Esophagus muscularis mucosa (tissue), 4 donors: ENCODE results near the gene MYH14.

Experiments used
- EP300 ChIP-seq: sonication (generic); formaldehyde crosslinking; IDR thresholded peaks from one replicate; pipeline ENCODE4 v1.6.1; 2017; ENCODE audit warnings: antibody characterized with exemption
- POLR2AphosphoS5 ChIP-seq, 2 donors: sonication (generic); formaldehyde crosslinking; IDR thresholded peaks; one replicate each; pipeline ENCODE4 v1.6.1; 2017; ENCODE audit warnings: antibody characterized with exemption in 2 of 2
- TF ChIP-seq, protein P1 (sequence below), 3 experiments: fragments of 200-600 bp in 2 of 3; fragments of 450-650 bp in 1 of 3; sonication (generic) in 2 of 3; IDR thresholded peaks; one replicate each; pipeline ENCODE4 v1.5.1; 2017 to 2019; ENCODE audit warnings: antibody characterized with exemption in 3 of 3, mild to moderate bottlenecking in 2 of 3, moderate library complexity in 1 of 3

DNA sequence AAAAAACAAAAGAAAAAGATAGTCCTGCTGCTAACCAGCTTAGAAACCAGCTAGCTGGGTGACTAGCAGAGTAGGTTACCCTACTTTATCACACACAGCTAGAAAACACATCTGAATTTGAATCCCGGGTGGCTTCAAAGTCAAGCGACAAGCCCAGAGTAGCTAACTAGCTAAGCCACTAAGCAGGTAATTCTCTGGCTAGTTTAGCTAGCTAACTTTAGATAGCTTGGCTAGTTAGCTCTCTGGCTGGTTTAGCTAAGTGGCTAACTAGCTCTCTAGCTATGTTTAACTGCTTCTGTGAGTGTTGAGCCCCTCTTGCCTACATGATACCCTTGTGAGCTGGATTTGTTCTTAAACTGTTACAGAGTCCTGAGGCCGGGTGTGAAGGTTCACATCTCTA, 12.4 kb downstream of the MYH14 start:
- TF ChIP-seq, protein P1, sequence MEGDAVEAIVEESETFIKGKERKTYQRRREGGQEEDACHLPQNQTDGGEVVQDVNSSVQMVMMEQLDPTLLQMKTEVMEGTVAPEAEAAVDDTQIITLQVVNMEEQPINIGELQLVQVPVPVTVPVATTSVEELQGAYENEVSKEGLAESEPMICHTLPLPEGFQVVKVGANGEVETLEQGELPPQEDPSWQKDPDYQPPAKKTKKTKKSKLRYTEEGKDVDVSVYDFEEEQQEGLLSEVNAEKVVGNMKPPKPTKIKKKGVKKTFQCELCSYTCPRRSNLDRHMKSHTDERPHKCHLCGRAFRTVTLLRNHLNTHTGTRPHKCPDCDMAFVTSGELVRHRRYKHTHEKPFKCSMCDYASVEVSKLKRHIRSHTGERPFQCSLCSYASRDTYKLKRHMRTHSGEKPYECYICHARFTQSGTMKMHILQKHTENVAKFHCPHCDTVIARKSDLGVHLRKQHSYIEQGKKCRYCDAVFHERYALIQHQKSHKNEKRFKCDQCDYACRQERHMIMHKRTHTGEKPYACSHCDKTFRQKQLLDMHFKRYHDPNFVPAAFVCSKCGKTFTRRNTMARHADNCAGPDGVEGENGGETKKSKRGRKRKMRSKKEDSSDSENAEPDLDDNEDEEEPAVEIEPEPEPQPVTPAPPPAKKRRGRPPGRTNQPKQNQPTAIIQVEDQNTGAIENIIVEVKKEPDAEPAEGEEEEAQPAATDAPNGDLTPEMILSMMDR (IDR thresholded peaks at IDR 0.05) = no peak
- TF ChIP-seq EP300 (no peak), POLR2AphosphoS5 (IDR thresholded peaks at IDR 0.05) (no peak)
